ENCODE results near the gene TMEM72. TPM values are rescaled to one million over a fixed set of nuclear protein-coding genes. Genes with fewer than 3 reads are reported as not detected.

The TMEM72 gene
- total and polyA plus RNA-seq, 7 donors = 0.33 to 11.8 (median 4.1) TPM; not detected in 3

DNA sequence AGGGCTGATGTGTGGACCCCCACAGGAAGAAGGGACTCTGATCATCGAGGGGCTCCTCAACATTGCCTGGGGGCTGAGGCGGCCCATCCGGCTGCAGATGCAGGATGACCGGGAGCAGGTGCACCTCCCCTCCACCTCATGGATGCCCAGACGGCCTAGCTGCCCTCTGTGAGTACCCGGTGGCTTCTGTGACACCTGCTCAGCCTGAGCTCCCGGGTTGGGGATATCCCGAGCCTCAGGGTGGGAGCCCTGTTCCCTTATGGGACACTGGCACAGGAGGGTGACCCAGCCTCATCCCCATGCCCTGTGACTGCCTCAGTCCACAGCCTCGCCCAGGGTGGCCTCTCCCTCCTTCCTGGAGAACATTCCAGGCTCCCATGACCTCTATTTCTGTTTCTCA, 71.4 kb downstream of the TMEM72 start:
- H3K4me1 ChIP-seq = peaks cover 0 to 77% (median 56%) of the 10 kb centered on the region in 4 donors
- H3K9me3 ChIP-seq = no peaks in the 10 kb centered on the region
- H3K4me3 ChIP-seq = no peak overlapping the region
- peak; percentile 67 for DNase-seq
- no peak for TF ChIP-seq POLR2AphosphoS5 (IDR thresholded peaks at IDR 0.05)
- TF ChIP-seq, protein P1, sequence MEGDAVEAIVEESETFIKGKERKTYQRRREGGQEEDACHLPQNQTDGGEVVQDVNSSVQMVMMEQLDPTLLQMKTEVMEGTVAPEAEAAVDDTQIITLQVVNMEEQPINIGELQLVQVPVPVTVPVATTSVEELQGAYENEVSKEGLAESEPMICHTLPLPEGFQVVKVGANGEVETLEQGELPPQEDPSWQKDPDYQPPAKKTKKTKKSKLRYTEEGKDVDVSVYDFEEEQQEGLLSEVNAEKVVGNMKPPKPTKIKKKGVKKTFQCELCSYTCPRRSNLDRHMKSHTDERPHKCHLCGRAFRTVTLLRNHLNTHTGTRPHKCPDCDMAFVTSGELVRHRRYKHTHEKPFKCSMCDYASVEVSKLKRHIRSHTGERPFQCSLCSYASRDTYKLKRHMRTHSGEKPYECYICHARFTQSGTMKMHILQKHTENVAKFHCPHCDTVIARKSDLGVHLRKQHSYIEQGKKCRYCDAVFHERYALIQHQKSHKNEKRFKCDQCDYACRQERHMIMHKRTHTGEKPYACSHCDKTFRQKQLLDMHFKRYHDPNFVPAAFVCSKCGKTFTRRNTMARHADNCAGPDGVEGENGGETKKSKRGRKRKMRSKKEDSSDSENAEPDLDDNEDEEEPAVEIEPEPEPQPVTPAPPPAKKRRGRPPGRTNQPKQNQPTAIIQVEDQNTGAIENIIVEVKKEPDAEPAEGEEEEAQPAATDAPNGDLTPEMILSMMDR (IDR thresholded peaks at IDR 0.05) = no peak
- TF ChIP-seq EP300 (IDR thresholded peaks at IDR 0.05) = no peak
- no peak for TF ChIP-seq POLR2A (IDR thresholded peaks at IDR 0.05)
- intact Hi-C loops (cut with DNase I) = no loop called here
- no peaks in the 10 kb centered on the region for H3K27me3 ChIP-seq
- peaks cover 8 to 36% (median 11%) of the 10 kb centered on the region in 4 donors for H3K36me3 ChIP-seq
- WGBS, 2 donors = 89% methylated on average over 9 of the region's 9 CpGs
- peak overlapping the region; percentile 88 to 92 (median 90) for H3K27ac ChIP-seq

DNA sequence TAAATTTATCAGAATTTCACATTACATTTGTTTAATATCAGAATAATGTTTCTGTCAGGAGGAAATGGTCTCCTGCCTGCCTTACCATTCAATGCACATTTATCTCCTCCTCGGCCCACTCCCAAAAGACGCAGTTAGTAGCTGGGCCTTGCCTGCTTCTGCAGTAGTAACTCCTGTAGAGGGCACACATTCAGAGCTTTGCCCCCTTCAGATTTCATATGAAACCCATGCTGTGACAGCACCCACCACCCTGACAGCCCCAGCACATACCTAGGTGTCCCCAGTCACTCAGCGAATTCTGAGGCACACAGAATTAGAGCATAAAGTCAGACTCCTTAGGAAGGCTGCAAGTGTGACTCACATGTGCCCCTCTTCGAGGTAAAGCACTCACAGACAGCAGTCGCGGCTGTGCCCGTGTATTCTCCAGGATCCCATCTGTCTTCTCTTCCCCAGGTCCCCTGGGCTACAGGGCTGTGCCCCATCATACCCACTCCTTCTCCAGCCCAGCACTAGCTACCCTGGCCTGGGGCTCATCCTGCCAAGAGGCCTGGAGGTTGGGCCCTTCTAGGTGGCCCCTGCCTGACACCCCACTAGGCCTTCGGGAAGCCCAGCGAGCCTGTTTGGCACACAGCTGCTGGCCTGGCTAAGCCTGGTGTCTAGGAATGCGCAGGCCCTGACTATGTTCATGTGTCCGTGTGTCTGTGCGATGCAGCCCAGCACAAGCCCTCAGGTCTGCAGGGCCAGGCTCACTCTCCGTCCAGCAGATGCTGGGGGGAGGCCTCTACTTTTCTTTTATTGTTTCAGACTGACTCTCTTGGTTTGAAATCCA, 72.1 kb downstream of the TMEM72 start:
- Histone ChIP-seq H3K36me3 (peaks cover 2 to 33% (median 10%) of the 10 kb centered on the region in 4 donors), H3K9me3 (no peaks in the 10 kb centered on the region), H3K4me1 (peaks cover 0 to 69% (median 48%) of the 10 kb centered on the region in 4 donors), H3K27ac (peak overlapping the region; percentile 51 to 92 (median 90)), H3K4me3 (no peak overlapping the region), H3K27me3 (no peaks in the 10 kb centered on the region)
- WGBS, 2 donors = 93 to 96% methylated on average over 13 of the region's 13 CpGs
- peak; percentile 59 for DNase-seq
- TF ChIP-seq EP300 (IDR thresholded peaks at IDR 0.05) (no peak), POLR2A (IDR thresholded peaks at IDR 0.05) (no peak), POLR2AphosphoS5 (IDR thresholded peaks at IDR 0.05) (no peak)
- TF ChIP-seq, protein P1 (IDR thresholded peaks at IDR 0.05) = no peak
- intact Hi-C loops (cut with DNase I) = no loop called here

DNA sequence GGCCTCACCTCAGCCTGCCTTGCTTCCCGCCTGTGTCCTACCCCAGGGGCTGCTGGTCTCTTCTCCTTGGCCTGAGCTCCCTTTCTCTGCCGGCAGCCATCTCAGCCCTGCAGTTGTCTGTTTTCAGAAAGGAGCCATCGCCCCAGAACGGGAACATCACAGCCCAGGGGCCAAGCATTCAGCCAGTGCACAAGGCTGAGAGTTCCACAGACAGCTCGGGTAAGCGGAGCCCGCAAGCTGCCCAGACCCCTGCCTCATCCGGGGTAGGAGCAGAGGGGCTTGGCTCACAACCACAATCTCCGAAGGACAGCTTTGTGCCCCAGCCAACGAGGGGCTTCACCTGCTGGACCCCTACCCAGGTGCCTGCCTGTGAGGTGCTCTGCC, 72.8 kb downstream of the TMEM72 start:
- intact Hi-C loops (cut with DNase I) = no loop called here

DNA sequence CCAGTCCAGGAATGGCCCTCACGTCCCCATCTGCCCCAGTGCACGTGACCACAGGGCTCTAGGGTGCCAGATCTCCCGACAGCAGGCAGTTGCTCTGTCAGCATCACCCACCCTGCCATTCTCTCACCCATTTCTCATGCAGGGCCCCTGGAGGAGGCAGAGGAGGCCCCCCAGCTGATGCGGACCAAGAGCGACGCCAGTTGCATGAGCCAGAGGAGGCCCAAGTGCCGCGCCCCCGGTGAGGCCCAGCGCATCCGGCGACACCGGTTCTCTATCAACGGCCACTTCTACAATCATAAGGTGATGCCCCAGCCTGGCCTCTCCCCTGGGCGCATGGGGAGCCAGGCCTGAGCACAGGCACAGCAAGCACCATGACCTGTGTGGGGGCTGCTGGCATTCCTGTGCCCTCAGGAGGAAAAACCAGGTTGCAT, 73.5 kb downstream of the TMEM72 start:
- peak overlapping the region; percentile 14 to 91 (median 51) for H3K27ac ChIP-seq

More for the DNA sequence above, 72.8 kb downstream of the TMEM72 start:
- no peaks in the 10 kb centered on the region for H3K9me3 ChIP-seq
- H3K27ac ChIP-seq = peak overlapping the region; percentile 51 to 92 (median 71)
- no peak overlapping the region for H3K4me3 ChIP-seq
- H3K27me3 ChIP-seq = no peaks in the 10 kb centered on the region
- WGBS, 2 donors = 90 to 96% methylated on average over 10 of the region's 10 CpGs
- TF ChIP-seq EP300 (IDR thresholded peaks at IDR 0.05) = no peak
- TF ChIP-seq POLR2A (IDR thresholded peaks at IDR 0.05) = no peak
- TF ChIP-seq, protein P1 (IDR thresholded peaks at IDR 0.05) = no peak
- no peak for TF ChIP-seq POLR2AphosphoS5 (IDR thresholded peaks at IDR 0.05)
- peaks cover 0 to 63% (median 42%) of the 10 kb centered on the region in 4 donors for H3K4me1 ChIP-seq
- DNase-seq = peak; percentile 57
- H3K36me3 ChIP-seq = peaks cover 0 to 39% (median 10%) of the 10 kb centered on the region in 4 donors

More for the DNA sequence above, 73.5 kb downstream of the TMEM72 start:
- peaks cover 0 to 55% (median 34%) of the 10 kb centered on the region in 4 donors for H3K4me1 ChIP-seq
- H3K4me3 ChIP-seq = no peak overlapping the region
- H3K27me3 ChIP-seq = no peaks in the 10 kb centered on the region
- intact Hi-C loops (cut with DNase I) = no loop called here
- no peaks in the 10 kb centered on the region for H3K9me3 ChIP-seq
- peak; percentile 52 for DNase-seq
- H3K36me3 ChIP-seq = peaks cover 0 to 47% (median 10%) of the 10 kb centered on the region in 4 donors
- 96% methylated on average over 15 of the region's 15 CpGs for WGBS, 2 donors
- TF ChIP-seq POLR2A (IDR thresholded peaks at IDR 0.05) (no peak), EP300 (IDR thresholded peaks at IDR 0.05) (no peak), POLR2AphosphoS5 (IDR thresholded peaks at IDR 0.05) (no peak)
- TF ChIP-seq, protein P1 (IDR thresholded peaks at IDR 0.05) = no peak

Measured in sigmoid colon (tissue), 7 donors.